ENCODE data around the gene FOXJ1. TPM values are rescaled to one million over a fixed set of nuclear protein-coding genes. Genes with fewer than 3 reads are reported as not detected.
A peak's percentile ranks its signal among the peaks of the same experiment; 100 is the strongest.

FOXJ1 gene
- total and polyA plus RNA-seq, 2 of the 4 experiments (the other 2 are of a cell fraction) = 0.05 TPM; not detected in 1

DNA sequence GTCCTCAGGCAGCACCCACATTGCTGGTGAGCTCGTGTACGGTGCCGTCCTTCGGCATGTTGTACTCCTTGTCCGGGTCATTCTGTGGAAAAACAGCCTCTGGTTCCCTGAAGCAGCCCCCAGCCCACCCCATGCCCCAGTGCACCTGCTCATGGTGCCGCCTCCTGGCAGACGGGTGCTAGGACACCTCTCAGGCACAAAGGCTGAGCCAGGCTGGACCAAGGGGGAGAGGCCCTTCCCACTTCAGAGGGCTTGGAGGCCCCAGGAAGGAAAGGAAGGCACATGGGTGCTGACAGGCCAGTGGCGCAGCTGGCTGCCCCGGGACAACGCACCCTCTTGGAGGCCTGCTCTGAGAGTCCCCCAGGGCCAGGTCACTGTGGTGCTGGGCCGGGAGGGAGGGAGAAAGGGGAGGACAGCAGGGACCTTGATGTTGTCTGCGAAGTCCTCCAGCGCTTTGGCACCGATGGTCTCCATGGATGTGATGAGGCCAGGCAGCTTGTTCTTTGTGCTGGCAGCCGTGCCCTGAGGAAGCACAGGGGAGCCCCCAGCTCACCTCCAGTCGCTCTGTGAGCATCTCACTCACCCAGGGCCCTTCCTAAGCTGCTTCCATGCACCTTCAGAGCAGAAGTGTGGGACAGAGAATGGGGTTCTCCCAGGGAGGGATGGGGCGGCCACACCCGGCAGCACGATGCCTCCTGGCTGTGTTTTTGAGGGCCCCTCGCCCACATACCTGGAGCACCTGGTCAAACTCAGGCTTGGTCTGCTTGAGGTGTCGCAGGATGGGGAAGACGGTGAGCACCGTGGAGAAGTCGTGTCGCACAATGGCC is 52.8 kb downstream of the FOXJ1 start:
- no peak overlapping the region for H4K8ac ChIP-seq (ENCODE audit: low read depth in 2 of 2, low read length in 2 of 2)
- H3K18ac ChIP-seq (ENCODE audit: low read depth, low read length) = no peak overlapping the region
- TF ChIP-seq POLR2A (IDR thresholded peaks at IDR 0.05; ENCODE audit: low read depth, low read length) (no peak), RFX5 (IDR thresholded peaks at IDR 0.05; ENCODE audit: low read depth, low read length) (no peak), BHLHE40 (IDR thresholded peaks at IDR 0.05; ENCODE audit: low read depth, low read length) (no peak), CHD1 (IDR thresholded peaks at IDR 0.05; ENCODE audit: low read depth, low read length) (no peak)
- dilution Hi-C loops (cut with HindIII; ENCODE audit: low sequenced_read_pairs, unreplicated experiment) (no loop called here), intact Hi-C loops (cut with micrococcal nuclease) (no loop called here), in situ Hi-C loops (cut with MboI; ENCODE audit: low sequenced_read_pairs) (no loop called here)
- H3K4me2 ChIP-seq (ENCODE audit: low read depth, low read length) = no peak overlapping the region
- no peak overlapping the region for H3K4ac ChIP-seq (ENCODE audit: low read depth, low read length)
- no peak overlapping the region for H2BK15ac ChIP-seq (ENCODE audit: low read depth, low read length)
- ATAC-seq (ENCODE audit: low read depth) (no peak), DNase-seq (no peak)
- POLR2A ChIA-PET (ENCODE audit: unreplicated experiment) = no interaction called here
- WGBS, 2 experiments (ENCODE audit: extremely low coverage in 2 of 2, insufficient read length in 1 of 2) = 97% methylated on average over 11 of the region's 25 CpGs; no CpG with 5 or more reads in 1 of the 2 experiments
- no TSS peak for BruUV-seq (replicated peaks)
- no peak overlapping the region for H2BK120ac ChIP-seq (ENCODE audit: low read depth, low read length)
- H3K9me3 ChIP-seq (ENCODE audit: control insufficient read depth, insufficient read depth, low read length) = no peaks in the 10 kb centered on the region
- H3K4me3 ChIP-seq (ENCODE audit: insufficient read depth, low read depth, low read length) = no peak overlapping the region
- H3K56ac ChIP-seq (ENCODE audit: extremely low read depth, insufficient read depth, low read length) = no peak overlapping the region
- H4K20me1 ChIP-seq (ENCODE audit: insufficient read depth, low read length) = no peaks in the 10 kb centered on the region; the same call in 1 of the 2 replicates
- H2AFZ ChIP-seq (replicated peaks; ENCODE audit: low read length, poor library complexity) = peak overlapping the region; percentile 49
- H3K14ac ChIP-seq (replicated peaks; ENCODE audit: low read depth, low read length) = no peak overlapping the region
- CTCF ChIA-PET = no interaction called here
- no peak overlapping the region for H3K23ac ChIP-seq (ENCODE audit: low read depth, low read length)
- no peak overlapping the region for H2AK5ac ChIP-seq (ENCODE audit: low read depth, low read length)
- H4K5ac ChIP-seq (ENCODE audit: low read depth, low read length) = no peak overlapping the region
- no peak overlapping the region for H3K27ac ChIP-seq (ENCODE audit: insufficient read depth, low read length)
- no peak overlapping the region for H2BK20ac ChIP-seq (ENCODE audit: low read depth, low read length)
- H3K4me1 ChIP-seq (ENCODE audit: control insufficient read depth, insufficient read depth, low read length) = no peaks in the 10 kb centered on the region
- H3K9me1 ChIP-seq (ENCODE audit: insufficient read depth, low read length) = no peaks in the 10 kb centered on the region
- no peak overlapping the region for H2AK9ac ChIP-seq (replicated peaks; ENCODE audit: low read depth, low read length, poor library complexity)
- H2BK5ac ChIP-seq (ENCODE audit: low read depth, low read length, poor library complexity, severe bottlenecking) = no peak overlapping the region
- no peak overlapping the region for H3K9ac ChIP-seq (ENCODE audit: low read depth, low read length)
- peaks cover 0 to 7% of the 10 kb centered on the region in 2 experiments; a peak in 1 of 4 replicates for H3K79me1 ChIP-seq (ENCODE audit: low read depth in 1 of 2, low read length in 2 of 2)
- H3K27me3 ChIP-seq (ENCODE audit: control insufficient read depth, insufficient read depth, low read length) = no peaks in the 10 kb centered on the region
- H3K36me3 ChIP-seq (ENCODE audit: control insufficient read depth, insufficient read depth, low read length) = peaks cover 78% of the 10 kb centered on the region
- no peak overlapping the region for H4K91ac ChIP-seq (ENCODE audit: insufficient read depth, low read depth, low read length)

Data from IMR-90 (cell line).